Jurkat, Clone E6-1 (cell line): ENCODE results near the gene CDH4.

ENCODE experiments used
- DNase-seq: peaks from one replicate; pipeline ENCODE4 v3.0.0-alpha.2; 2011; ENCODE audit warnings: low read depth, low spot score
- H3K4me3 ChIP-seq: 2 replicates; pipeline ENCODE4 v1.5.1; 2011; ENCODE audit warnings: mild to moderate bottlenecking, low read length, control low read depth, moderate library complexity

CDH4 gene

GRCh38 chr20:61549865-61550264 lies 297.8 kb downstream of the CDH4 start:
- no peak for DNase-seq

GRCh38 chr20:61551401-61551800 lies 299.3 kb downstream of the CDH4 start:
- DNase-seq = no peak
- no peak overlapping the region for H3K4me3 ChIP-seq

More at GRCh38 chr20:61549865-61550264, 297.8 kb downstream of the CDH4 start:
- H3K4me3 ChIP-seq = no peak overlapping the region

- H3K4me3 ChIP-seq = no peak overlapping the region
- DNase-seq = no peak
Measured at GRCh38 chr20:61554617-61555016, 302.6 kb downstream of the CDH4 start.

- DNase-seq = no peak
- H3K4me3 ChIP-seq = no peak overlapping the region
Measured at GRCh38 chr20:61555566-61555965, 303.5 kb downstream of the CDH4 start.

- no peak for DNase-seq
- H3K4me3 ChIP-seq = no peak overlapping the region
Measured at GRCh38 chr20:61556111-61556510, 304.1 kb downstream of the CDH4 start.

- DNase-seq = no peak
- no peak overlapping the region for H3K4me3 ChIP-seq
Measured at GRCh38 chr20:61556673-61557072, 304.6 kb downstream of the CDH4 start.

- DNase-seq = no peak
- H3K4me3 ChIP-seq = no peak overlapping the region
Measured at GRCh38 chr20:61557621-61558020, 305.6 kb downstream of the CDH4 start.

GRCh38 chr20:61558726-61559125 lies 306.7 kb downstream of the CDH4 start:
- DNase-seq = no peak
- no peak overlapping the region for H3K4me3 ChIP-seq

- no peak overlapping the region for H3K4me3 ChIP-seq
- no peak for DNase-seq
Measured at GRCh38 chr20:61559706-61560315, 307.8 kb downstream of the CDH4 start.

- H3K4me3 ChIP-seq = no peak overlapping the region
- DNase-seq = no peak
Measured at GRCh38 chr20:61560361-61560853, 308.3 kb downstream of the CDH4 start.

- H3K4me3 ChIP-seq = no peak overlapping the region
- no peak for DNase-seq
Measured at GRCh38 chr20:61561111-61561830, 309.2 kb downstream of the CDH4 start.

- DNase-seq = no peak
- no peak overlapping the region for H3K4me3 ChIP-seq
Measured at GRCh38 chr20:61562491-61562890, 310.4 kb downstream of the CDH4 start.

GRCh38 chr20:61562897-61563504 lies 310.9 kb downstream of the CDH4 start:
- no peak for DNase-seq
- no peak overlapping the region for H3K4me3 ChIP-seq

- H3K4me3 ChIP-seq = no peak overlapping the region
- no peak for DNase-seq
Measured at GRCh38 chr20:61564628-61565027, 312.6 kb downstream of the CDH4 start.

GRCh38 chr20:61565791-61566190 lies 313.7 kb downstream of the CDH4 start:
- H3K4me3 ChIP-seq = no peak overlapping the region
- no peak for DNase-seq

GRCh38 chr20:61566691-61567090 lies 314.6 kb downstream of the CDH4 start:
- DNase-seq = no peak

GRCh38 chr20:61567204-61567603 lies 315.1 kb downstream of the CDH4 start:
- DNase-seq = no peak
- H3K4me3 ChIP-seq = no peak overlapping the region

More at GRCh38 chr20:61566691-61567090, 314.6 kb downstream of the CDH4 start:
- no peak overlapping the region for H3K4me3 ChIP-seq

GRCh38 chr20:61569825-61570224 lies 317.8 kb downstream of the CDH4 start:
- no peak for DNase-seq

GRCh38 chr20:61570646-61571195 lies 318.7 kb downstream of the CDH4 start:
- no peak overlapping the region for H3K4me3 ChIP-seq
- DNase-seq = no peak

More at GRCh38 chr20:61569825-61570224, 317.8 kb downstream of the CDH4 start:
- H3K4me3 ChIP-seq = no peak overlapping the region

GRCh38 chr20:61571221-61571620 lies 319.2 kb downstream of the CDH4 start:
- H3K4me3 ChIP-seq = no peak overlapping the region
- no peak for DNase-seq
